Uterus (tissue), 2 donors: ENCODE results near the gene CDK5RAP1.

Experiments
- POLR2A ChIP-seq, 2 donors: fragments of 450-650 bp; IDR thresholded peaks; one replicate each; pipeline ENCODE4 v1.6.1; 2016; ENCODE audit warnings: antibody characterized with exemption in 2 of 2, mild to moderate bottlenecking in 1 of 2, moderate library complexity in 1 of 2
- TF ChIP-seq, protein P1 (sequence below), 4 experiments: fragments of 200-600 bp in 2 of 4; fragments of 450-650 bp in 2 of 4; sonication (generic) in 2 of 4; IDR thresholded peaks; one replicate each; pipeline ENCODE4 v1.5.1; 2016 to 2019; ENCODE audit warnings: antibody characterized with exemption in 4 of 4, mild to moderate bottlenecking in 2 of 4, moderate library complexity in 1 of 4

DNA sequence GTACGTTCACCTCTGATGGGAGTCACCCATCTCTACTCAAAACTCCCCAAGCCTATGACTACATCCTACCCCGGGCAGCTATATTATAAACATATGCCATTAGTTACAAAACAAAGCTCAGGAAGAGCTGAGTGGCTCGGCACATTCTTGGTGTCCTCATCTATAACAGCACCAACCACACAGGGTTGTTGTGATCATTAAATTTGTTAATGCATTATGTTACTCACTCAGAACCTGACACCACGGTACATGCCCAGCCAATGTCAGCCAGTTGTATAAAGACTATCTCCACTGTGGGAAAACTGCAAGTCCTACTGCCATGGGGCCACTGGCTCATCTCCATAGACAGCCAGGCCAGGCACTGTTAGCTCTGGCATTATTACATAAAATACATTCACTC is 7.7 kb downstream of the CDK5RAP1 start:
- TF ChIP-seq, protein P1, sequence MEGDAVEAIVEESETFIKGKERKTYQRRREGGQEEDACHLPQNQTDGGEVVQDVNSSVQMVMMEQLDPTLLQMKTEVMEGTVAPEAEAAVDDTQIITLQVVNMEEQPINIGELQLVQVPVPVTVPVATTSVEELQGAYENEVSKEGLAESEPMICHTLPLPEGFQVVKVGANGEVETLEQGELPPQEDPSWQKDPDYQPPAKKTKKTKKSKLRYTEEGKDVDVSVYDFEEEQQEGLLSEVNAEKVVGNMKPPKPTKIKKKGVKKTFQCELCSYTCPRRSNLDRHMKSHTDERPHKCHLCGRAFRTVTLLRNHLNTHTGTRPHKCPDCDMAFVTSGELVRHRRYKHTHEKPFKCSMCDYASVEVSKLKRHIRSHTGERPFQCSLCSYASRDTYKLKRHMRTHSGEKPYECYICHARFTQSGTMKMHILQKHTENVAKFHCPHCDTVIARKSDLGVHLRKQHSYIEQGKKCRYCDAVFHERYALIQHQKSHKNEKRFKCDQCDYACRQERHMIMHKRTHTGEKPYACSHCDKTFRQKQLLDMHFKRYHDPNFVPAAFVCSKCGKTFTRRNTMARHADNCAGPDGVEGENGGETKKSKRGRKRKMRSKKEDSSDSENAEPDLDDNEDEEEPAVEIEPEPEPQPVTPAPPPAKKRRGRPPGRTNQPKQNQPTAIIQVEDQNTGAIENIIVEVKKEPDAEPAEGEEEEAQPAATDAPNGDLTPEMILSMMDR (IDR thresholded peaks at IDR 0.05) = no peak
- no peak for TF ChIP-seq POLR2A (IDR thresholded peaks at IDR 0.05)
